H7 (cell line): ENCODE results near the gene ZEB2. TPM values are rescaled to one million over a fixed set of nuclear protein-coding genes. Genes with fewer than 3 reads are reported as not detected.

Experiments used
- DNase-seq: peaks from one replicate; pipeline ENCODE4 v3.0.0; 2012
- H3K27me3 ChIP-seq: 2 replicates; pipeline ENCODE4 v1.6.0; 2011; ENCODE audit warnings: mild to moderate bottlenecking, low read length; ENCODE audit not compliant: control insufficient read depth, insufficient read depth
- H3K36me3 ChIP-seq: replicated peaks from 2 replicates; pipeline ENCODE4 v1.5.1; 2011; ENCODE audit warnings: low read length; ENCODE audit not compliant: control insufficient read depth, insufficient read depth
- H3K4me3 ChIP-seq: 2 replicates; pipeline ENCODE4 v1.5.1; 2011; ENCODE audit warnings: low read depth, mild to moderate bottlenecking, control low read depth, low read length, moderate library complexity; ENCODE audit not compliant: insufficient read depth
- total RNA-seq: library from RNA; depleted of rRNA; stranded (reverse); fragments of >200 nt; shearing (Covaris generic); gene quantifications from 2 replicates; pipeline ENCODE4 v1.2.3, GENCODE V29; 2014

Gene ZEB2
- total RNA-seq, 1 experiment from 2014 or later = 6.3 TPM

GRCh38 chr2:144468823-144469595 is 50.9 kb downstream of the ZEB2 start:
- no peak overlapping the region for H3K4me3 ChIP-seq

GRCh38 chr2:144467502-144468137 is 52.3 kb downstream of the ZEB2 start:
- no peak for DNase-seq
- Histone ChIP-seq H3K27me3 (no peaks in the 10 kb centered on the region), H3K36me3 (no peaks in the 10 kb centered on the region), H3K4me3 (no peak overlapping the region)

More at GRCh38 chr2:144468823-144469595, 50.9 kb downstream of the ZEB2 start:
- no peaks in the 10 kb centered on the region for H3K27me3 ChIP-seq
- no peaks in the 10 kb centered on the region for H3K36me3 ChIP-seq
- DNase-seq = no peak

GRCh38 chr2:144466637-144467036 is 53.3 kb downstream of the ZEB2 start:
- Histone ChIP-seq H3K27me3 (no peaks in the 10 kb centered on the region), H3K4me3 (no peak overlapping the region), H3K36me3 (no peaks in the 10 kb centered on the region)
- DNase-seq = no peak

GRCh38 chr2:144465749-144466148 is 54.2 kb downstream of the ZEB2 start:
- Histone ChIP-seq H3K27me3 (no peaks in the 10 kb centered on the region), H3K4me3 (no peak overlapping the region)
- DNase-seq = no peak

GRCh38 chr2:144464730-144465129 is 55.2 kb downstream of the ZEB2 start:
- H3K27me3 ChIP-seq = no peaks in the 10 kb centered on the region
- H3K4me3 ChIP-seq = no peak overlapping the region
- no peak for DNase-seq
- no peaks in the 10 kb centered on the region for H3K36me3 ChIP-seq

More at GRCh38 chr2:144465749-144466148, 54.2 kb downstream of the ZEB2 start:
- no peaks in the 10 kb centered on the region for H3K36me3 ChIP-seq

- no peaks in the 10 kb centered on the region for H3K27me3 ChIP-seq
- H3K36me3 ChIP-seq = no peaks in the 10 kb centered on the region
- H3K4me3 ChIP-seq = no peak overlapping the region
- DNase-seq = no peak
Measured at GRCh38 chr2:144463266-144463665, 56.7 kb downstream of the ZEB2 start.

GRCh38 chr2:144462266-144462665 is 57.7 kb downstream of the ZEB2 start:
- DNase-seq = no peak
- no peaks in the 10 kb centered on the region for H3K27me3 ChIP-seq
- no peak overlapping the region for H3K4me3 ChIP-seq
- H3K36me3 ChIP-seq = no peaks in the 10 kb centered on the region

- H3K4me3 ChIP-seq = no peak overlapping the region
- no peak for DNase-seq
- no peaks in the 10 kb centered on the region for H3K27me3 ChIP-seq
- H3K36me3 ChIP-seq = no peaks in the 10 kb centered on the region
Measured at GRCh38 chr2:144461308-144461766, 58.6 kb downstream of the ZEB2 start.

- Histone ChIP-seq H3K27me3 (no peaks in the 10 kb centered on the region), H3K4me3 (no peak overlapping the region), H3K36me3 (no peaks in the 10 kb centered on the region)
- DNase-seq = no peak
Measured at GRCh38 chr2:144460727-144461307, 59.1 kb downstream of the ZEB2 start.

GRCh38 chr2:144459937-144460336 is 60.0 kb downstream of the ZEB2 start:
- DNase-seq = no peak
- H3K27me3 ChIP-seq = no peaks in the 10 kb centered on the region
- no peak overlapping the region for H3K4me3 ChIP-seq
- no peaks in the 10 kb centered on the region for H3K36me3 ChIP-seq

- DNase-seq = no peak
- no peaks in the 10 kb centered on the region for H3K27me3 ChIP-seq
- no peak overlapping the region for H3K4me3 ChIP-seq
- no peaks in the 10 kb centered on the region for H3K36me3 ChIP-seq
Measured at GRCh38 chr2:144459286-144459685, 60.6 kb downstream of the ZEB2 start.

GRCh38 chr2:144458541-144458940 is 61.4 kb downstream of the ZEB2 start:
- no peak overlapping the region for H3K4me3 ChIP-seq
- H3K27me3 ChIP-seq = no peaks in the 10 kb centered on the region
- DNase-seq = no peak
- no peaks in the 10 kb centered on the region for H3K36me3 ChIP-seq

GRCh38 chr2:144456680-144457079 is 63.2 kb downstream of the ZEB2 start:
- Histone ChIP-seq H3K36me3 (no peaks in the 10 kb centered on the region), H3K27me3 (no peaks in the 10 kb centered on the region), H3K4me3 (no peak overlapping the region)
- no peak for DNase-seq

GRCh38 chr2:144455987-144456386 is 63.9 kb downstream of the ZEB2 start:
- Histone ChIP-seq H3K4me3 (no peak overlapping the region), H3K27me3 (no peaks in the 10 kb centered on the region), H3K36me3 (no peaks in the 10 kb centered on the region)
- DNase-seq = no peak
